DLD1 (cell line): Measurements from ENCODE around the gene MEA1.
"Not testable (repeated sequence)": the region's sequence is repeated elsewhere in the genome, so short reads cannot be mapped to it uniquely, and the experiment has no call there.

ENCODE experiments used
- in situ Hi-C: cut with HindIII; loops from 2 replicates; pipeline ENCODE4 v1.10.0; 2017; ENCODE audit warnings: low sequenced_read_pairs

The MEA1 gene

DNA sequence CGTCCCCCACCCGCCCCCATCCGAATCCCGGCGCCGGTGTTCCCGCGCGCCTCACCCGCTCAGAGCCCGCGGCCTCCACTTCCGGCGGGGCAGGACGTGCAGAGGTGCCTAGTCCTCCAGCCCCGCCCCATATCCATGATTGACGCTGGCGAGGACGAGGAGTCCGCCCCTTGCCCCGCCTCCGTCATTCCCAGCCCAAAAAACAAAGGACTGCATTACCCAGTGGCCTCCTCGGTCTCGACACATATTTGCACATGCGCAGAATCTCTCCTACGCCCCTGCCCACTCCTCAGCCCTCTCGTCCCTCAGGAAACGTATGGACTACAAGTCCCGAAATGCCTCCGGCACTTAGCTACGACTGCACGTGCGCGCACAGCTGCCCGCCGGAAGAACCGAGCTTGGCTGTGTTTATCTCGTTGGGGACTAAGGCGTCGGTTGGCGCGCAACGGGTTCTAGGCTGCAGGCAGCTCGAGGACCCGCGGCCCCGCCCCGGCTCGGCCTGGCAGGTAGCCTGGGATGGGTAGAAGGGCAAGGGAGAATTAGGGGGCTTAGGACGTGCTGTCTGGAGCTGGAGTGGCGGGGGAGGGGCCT, at the start of gene MEA1, which contains the start of gene KLHDC3:
MEA1 (minus strand) TSS at position 104 of the 591 bp plus-strand sequence. CDS start 133 bp downstream, outside the sequence.
KLHDC3 (plus strand) TSS at position 407 of the 591 bp plus-strand sequence. CDS start 2,944 bp downstream, outside the sequence.
- in situ Hi-C loops: no loop called here

DNA sequence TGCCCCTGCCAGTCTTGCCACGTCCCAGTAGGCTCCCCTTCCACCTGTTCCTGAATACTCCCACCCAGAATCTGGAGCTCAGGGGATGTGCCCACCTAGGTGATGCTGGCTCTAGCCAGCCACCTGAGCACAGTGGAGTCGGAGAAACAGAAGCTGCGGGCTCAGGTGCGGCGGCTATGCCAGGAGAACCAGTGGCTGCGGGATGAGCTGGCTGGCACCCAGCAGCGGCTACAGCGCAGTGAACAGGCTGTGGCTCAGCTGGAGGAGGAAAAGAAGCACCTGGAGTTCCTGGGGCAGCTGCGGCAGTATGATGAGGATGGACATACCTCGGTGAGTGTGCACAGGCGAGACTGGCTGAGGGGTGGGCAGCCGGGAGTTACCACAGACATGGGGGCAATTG, 49.1 kb upstream of the MEA1 start:
- in situ Hi-C loops: no loop called here

DNA sequence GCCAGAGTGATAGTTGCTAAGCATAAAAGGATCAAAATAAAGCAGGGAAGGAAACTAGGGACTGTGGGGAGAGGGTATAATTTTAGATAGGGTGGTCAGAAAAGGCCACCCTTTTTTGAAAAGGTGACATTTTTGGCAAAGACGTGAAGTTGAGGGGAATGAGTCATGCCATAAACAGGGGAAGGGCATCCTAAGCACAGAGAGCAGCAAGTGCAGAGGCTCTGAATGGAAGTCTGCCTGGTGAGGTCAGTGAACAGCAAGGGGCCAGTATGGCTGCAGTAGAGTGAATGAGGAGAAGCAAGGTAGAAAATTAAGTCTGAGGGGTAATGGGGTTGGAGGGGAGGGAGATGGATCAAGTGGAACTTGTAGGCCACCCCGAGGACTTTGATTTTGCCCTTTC, 48.1 kb upstream of the MEA1 start:
- in situ Hi-C loops: no loop called here

DNA sequence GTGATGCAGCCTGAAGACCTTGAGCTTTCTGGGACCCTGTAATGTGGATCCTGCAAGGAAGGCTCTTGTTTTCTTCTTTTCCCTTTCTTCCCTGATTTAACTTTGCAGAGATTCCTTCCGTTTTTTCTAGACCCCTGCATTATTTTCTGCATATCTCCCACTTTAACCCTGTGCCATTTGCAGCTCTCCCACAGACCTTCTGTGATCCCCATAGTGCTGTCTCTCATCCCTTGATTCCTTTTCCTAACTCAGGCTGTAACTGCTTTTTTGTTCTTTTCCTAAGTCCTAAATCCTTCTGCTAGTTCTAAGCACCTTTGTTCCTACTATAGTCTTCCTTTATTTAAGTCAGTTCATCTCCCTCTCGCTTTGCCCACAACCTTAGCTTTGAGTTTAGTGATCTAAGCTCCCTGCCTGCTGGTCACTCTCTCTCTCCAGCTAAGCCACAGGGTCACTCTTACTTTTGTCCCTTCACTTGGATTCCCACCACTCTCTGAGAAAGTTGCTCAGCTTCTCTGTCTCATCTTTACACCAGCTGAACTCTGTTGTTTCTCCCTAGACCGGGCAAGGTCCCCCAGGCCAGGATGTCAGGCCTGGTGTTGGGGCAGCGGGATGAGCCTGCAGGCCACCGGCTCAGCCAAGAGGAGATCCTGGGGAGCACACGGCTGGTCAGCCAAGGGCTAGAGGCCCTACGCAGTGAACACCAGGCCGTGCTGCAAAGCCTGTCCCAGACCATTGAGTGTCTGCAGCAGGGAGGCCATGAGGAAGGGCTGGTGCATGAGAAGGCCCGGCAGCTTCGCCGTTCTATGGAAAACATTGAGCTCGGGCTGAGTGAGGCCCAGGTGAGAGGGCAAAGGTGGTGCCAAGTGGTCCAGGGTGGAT, 47.2 kb upstream of the MEA1 start:
- in situ Hi-C loops: no loop called here

DNA sequence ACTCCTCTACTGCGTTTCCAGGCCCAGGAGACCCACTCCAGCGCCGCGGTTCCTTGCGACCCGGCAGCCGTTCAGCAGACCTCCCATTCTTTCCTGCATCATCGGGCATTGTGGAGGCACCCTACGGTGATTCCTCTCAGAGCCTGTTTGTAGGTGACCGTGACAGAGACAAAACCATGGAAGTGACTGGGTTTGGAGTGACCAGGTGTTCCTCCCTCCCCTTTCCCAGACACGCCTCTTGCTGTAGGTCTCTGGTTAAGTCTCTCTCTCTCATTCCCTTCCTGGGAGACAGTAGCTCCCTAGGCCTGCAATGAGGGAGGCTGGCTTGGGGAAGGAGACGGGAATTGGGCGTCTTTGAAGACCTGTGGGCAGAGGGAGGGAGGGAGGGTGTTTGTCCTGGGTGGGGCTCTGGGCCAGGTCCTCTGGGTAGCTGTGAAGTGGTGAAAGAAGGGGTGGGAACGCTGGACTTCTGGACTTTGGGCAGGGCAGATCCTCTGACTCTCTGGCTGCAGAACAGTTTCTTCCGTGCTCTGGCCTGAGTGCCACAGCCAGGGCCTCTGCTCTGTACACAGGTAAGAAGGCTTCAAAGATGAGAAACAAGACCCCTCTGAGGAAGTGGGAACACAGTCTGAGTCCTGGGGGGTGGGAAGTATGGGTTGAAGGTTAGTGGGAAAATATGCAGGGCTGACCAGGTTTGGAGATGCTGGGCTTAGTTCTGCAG, 46.4 kb upstream of the MEA1 start:
- in situ Hi-C loops: no loop called here

DNA sequence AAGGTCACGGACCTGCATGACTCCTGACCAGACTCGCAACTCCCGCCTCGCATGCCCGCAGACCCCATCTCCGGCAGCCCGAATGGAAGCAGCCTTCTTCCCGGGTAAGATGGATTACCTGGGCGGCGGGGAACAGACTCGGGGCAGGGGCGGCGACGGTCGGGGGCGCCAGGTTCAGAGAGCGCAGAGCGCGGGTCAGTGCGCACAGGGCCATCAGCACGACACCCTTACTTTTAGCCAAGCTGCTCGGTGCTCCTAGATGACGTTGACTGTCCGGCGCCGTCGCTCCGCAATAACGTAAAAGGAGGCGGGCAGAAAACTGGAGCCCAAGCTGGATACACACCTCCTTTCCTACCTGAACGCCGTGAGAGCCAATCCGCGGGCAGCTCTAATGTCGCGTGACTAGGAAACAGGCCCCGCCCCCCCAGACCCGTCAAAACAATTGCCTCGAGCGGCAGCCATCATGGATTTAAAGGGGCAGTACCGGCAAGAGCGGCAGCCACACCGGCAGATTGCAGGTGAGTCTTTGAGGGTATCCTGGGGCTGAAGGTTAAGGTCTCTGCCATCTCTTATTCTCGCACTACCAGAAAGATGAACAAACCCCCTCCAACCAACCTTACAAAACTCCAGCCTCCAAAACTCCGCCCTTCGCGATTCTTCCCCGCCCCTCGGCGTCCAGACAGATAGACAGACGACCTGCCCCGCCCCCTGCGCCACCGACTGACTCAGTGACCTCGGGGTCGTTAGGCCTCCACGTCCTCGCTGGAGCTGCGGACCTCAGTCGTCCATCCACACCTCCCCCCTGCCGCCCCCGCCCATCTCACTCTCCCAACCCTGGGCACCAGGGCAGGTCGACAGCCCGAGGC, 45.7 kb upstream of the MEA1 start, which contains the start of the genes KLC4 and MRPL2:
KLC4 (plus strand) TSS at position 464 of the 866 bp plus-strand sequence. CDS start 1,705 bp downstream, outside the sequence.
MRPL2 (minus strand) TSS at position 267 of the 866 bp plus-strand sequence; CDS start at position 214, 53 bp downstream.
- in situ Hi-C loops: no loop called here

DNA sequence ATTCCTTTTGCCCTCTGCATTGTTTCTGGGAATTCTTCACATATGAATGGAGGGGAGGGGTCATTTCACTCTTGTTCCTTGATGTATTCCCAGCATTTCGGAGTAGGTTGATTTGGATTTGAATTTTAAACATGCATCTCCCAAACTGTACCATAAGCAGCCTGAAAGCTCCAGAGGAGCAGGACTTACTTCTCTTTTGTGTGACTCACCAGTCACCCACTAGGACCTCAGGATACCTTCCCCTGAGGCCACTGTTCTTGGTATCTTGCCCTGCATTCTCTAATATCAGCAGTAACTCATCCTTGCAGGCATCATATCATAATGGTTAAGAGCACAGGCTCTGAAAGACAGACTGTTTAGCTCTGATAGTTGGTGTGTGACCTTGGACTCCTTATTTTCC, 44.8 kb upstream of the MEA1 start:
- in situ Hi-C loops: no loop called here

DNA sequence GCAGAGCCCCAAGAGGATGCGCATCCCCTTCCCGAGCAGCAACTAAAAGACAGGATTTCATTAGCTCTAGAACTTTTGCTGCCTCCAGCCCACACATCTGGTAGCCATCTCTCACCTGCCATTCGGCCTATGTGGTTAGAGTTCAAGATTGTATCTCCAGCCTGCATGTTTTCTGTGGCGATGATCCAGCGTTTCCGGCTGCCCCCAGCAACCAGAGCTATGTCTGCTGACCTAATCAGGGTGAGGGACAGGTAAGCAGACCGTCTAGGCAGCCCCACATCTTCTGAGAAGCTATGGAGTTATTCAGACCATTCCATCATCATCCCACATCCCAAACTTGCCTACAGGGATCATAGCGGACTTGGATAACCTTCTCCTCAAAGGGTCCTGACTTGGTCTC, 42.2 kb upstream of the MEA1 start:
- in situ Hi-C loops: no loop called here

DNA sequence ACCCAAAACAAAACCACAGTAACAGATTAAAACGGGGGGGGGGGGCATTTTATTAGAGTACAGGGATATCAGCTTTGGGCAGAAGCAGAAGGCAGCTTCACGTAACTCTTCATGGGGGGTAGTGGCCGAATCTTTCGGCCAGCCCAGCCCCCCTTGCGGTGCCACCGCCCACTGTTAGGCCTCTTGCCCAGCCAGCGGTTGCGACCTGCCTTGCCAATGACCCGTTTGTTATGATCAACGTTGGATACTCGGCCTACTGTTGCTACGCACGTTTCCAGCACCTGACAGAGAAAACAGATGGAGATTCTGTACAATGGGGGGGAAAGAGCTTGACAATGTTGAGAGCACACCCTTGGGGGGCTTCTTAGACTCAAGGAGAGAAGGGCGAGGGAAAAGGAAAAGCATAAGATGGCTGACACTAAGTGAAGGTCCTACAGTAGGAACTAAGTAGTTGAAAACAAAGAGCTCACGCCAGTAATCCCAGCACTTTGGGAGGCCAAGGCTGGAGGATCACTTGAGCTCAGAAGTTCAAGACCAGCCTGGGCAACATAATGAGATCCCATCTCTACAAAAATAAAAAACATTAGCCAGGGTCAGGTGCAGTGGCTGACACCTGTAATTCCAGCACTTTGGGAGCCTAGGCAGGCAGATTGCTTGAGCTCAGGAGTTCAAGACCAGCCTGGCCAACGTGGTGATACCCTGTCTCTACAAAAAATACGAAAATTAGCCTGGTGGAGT, 40.6 kb upstream of the MEA1 start:
- in situ Hi-C loops: no loop called here

DNA sequence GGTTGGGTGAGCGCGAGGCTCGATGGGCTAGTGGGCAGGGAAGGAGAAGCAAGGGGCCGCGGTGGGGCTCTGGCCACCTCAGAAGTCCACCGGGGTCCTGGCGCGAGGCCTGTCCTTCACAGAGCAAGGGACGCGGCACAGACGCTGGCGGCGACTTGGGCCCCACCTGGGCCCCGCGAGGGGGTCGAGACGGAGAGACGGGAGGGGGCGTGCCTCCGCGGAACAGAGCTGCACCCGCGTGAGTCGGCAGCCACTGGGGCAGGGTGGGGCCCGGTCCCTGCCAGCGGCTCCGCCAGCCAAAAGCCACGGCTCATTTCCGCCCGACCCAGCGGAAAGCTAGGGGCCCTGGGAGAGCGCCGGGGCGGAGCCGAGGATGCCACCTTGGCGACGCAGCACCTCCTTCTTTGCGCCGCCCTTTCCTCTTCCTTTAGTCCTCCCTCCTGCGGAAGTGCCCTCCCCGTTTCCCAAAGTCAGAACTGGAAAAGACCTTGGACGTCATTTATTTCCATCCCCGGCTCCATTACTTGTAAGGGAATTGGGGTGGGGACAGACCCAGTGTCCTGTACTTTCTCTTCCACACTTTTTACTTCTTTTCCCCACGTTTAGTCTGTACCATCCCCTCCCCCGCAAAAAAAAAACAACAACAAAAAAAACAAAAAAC, 39.9 kb upstream of the MEA1 start, which contains the start of gene CUL7:
CUL7 (minus strand) TSS at position 307 of the 661 bp plus-strand sequence. CDS start 1,063 bp downstream, outside the sequence.
- in situ Hi-C loops: no loop called here

DNA sequence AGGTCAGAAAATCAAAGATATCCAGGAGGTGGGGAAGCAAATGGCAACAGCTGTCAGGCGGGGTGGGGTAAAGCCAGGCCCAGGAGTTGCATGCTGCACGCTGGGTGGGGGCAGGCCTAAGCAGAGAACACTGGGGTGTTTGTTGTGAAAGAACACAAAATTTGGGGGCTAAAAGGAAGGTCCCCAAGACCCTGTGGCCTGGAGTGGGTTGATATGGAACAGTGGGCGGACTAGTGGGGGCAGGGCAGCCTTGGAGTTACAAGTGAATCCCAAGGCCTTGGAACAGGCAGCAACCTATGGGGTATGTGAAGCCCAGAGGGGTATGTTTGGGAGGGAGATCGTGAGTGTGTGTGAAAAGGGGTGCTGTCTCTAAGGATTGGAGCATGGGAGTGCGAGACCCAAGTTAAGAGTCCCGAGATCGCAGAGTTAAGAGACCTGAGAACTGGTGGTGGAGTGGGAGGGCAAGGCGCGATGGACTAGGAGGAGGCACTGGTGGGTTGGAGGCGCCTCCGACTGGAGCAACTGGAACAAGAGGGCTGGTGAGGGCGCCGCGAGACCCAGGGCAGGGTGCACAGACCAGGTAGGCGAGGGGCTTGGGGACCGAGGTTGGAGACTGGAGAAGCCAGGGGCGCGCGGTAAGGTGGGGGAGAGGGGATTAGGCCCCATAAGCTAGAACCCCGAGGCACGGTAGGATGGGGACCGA, 39.2 kb upstream of the MEA1 start:
- in situ Hi-C loops: no loop called here

DNA sequence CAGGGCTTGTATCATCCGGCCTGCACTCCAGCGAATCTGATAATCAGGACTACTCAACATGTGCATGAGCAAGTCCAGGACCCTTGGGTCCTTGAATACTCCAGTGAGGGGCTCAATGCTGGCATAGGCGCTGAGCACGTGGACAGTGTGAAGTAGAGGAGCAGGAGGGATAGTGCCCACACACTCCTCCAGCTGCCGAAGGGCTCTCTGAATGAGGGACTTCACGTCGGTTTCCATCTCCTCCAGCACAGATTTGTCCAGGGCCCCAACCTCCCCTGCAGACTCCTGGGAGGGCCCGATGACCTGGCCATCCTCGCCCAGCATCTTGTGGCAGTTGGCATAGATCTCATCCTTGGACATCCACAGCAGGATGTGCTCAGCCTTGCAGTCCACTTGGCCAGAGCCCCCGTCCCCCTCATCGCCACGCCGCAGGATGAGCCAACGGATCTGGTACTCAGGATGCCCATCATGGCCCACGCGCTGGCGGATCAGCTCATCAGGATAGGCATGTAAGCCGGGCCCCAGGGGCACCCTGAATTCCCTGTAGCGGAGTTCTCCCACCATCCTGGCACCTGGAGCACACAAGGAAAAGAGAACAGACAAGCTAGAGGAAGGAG, 38.6 kb upstream of the MEA1 start:
- in situ Hi-C loops: no loop called here

DNA sequence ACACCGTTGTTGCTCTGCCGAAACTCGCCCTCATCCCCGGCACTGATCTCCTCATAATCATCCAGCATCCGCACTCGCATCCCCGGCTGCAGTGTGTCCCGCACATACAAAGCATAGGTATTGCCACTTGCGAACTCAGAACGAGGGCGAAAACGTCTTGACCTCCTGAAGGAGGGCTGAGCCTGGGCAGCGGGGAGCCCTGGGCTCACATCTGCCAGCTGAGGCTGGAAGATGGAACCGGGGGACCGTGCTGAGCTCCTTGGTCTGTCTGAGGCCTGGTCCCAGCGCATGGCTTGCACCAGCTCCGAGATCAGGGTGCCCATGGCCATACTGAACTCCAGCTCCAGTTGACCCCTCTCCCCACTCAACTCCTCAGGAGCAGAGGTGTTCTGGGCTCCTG, 37.2 kb upstream of the MEA1 start:
- in situ Hi-C loops: no loop called here

DNA sequence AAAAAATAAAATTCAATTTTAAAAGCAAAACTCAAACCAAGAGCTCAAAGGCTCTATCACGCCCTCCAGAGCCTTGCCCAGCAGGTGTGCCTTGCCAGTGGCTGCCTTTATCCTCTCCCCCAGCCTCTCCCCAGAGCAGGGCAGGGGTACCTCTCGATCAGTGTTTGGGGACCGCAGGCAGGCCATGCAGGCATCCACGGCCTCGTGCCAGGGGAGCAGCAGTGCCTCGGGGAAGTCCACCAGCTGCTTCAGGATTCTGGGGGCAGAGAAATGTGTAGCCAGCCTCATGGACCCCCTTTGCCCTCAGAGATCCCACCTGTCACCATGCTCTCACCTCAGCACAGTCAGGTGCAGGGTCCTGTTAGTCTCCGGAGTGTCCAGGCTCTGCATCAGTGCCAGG, 34.3 kb upstream of the MEA1 start:
- in situ Hi-C loops: no loop called here

DNA sequence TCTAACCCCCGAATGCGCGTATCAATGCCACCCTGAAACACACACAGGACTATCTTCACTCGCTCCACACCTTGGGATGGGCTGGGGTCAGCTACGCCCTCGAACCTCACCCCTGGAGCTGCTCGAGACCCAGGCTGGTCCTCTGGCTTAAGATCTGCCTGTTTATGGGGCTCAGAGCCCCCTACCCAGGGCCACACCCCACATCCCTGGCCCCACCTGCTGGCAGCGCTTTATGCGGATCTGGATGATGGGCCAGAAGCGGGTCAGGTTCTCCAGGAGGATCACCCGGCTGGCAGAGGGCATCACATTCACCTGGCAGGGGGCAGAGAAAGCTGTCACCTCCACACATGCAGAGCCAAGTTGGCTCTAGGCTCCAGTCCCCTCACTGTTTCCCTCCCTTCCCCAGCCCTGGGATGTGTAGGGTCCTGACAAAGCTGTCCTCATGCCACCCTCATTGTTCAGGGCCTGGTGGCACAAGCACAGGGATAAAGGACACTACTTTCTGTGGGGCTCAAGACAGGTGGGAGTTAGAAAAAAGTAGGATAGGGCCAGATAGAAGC, 31.7 kb upstream of the MEA1 start:
- in situ Hi-C loops: no loop called here

DNA sequence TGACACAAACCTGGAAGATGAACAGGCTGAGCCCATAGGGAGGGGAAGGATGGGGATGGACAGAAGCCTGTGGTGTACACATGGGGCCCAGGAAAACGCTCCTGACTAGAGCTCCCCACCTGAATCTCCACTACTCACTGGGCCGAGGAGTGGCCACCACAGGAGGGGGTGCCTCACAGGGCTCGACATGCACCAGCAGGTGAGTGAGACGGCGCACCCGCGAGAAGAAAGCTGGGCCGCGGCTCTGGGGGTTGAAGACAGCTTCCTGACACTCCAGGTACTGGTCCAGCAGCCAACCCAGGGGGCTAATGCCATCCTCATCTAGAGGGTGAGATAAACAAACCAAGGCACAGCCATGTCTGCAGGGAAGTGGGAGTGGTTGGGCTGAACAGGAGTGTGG, 29.6 kb upstream of the MEA1 start:
- in situ Hi-C loops: no loop called here

DNA sequence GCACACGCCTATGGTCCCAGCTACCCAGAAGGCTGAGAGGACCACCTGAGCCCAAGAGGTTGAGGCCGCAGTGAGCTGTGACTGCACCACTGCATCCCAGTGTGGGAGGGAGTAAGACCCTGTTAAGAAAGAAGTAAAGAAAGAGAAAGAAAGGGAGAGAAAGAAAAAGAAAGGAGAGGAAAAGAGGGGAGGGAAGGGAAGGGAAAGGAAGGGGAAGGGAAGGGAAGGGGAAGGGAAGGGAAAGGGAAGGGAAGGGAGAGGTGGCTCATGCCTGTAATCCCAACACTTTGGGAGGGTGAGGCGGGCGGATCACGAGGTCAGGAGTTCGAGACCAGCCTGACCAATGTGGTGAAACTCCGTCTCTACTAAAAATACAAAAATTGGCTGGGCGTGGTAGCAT, 27.7 kb upstream of the MEA1 start:
- in situ Hi-C loops: not testable (repeated sequence)
